Smooth muscle cell (in vitro differentiated cells): ENCODE results near the gene RPS16. TPM values are rescaled to one million over a fixed set of nuclear protein-coding genes. Genes with fewer than 3 reads are reported as not detected.

Source experiments
- DNase-seq: peaks from one replicate; lab custom pipeline; 2025; ENCODE audit not compliant: unreplicated experiment; lab: John Stamatoyannopoulos, UW
- H2AFZ ChIP-seq: fragments of 200-600 bp; sonication (generic); 2 replicates; pipeline ENCODE4 v1.6.0; 2016; ENCODE audit warnings: antibody characterized with exemption, low read depth, mild to moderate bottlenecking
- H3F3A ChIP-seq: fragments of 200-600 bp; sonication (generic); 2 replicates; pipeline ENCODE4 v1.6.0; 2017; ENCODE audit warnings: antibody characterized with exemption, low read depth
- H3K27ac ChIP-seq: fragments of 200-600 bp; sonication (generic); 2 replicates; pipeline ENCODE4 v1.5.1; 2016; ENCODE audit warnings: low read depth, mild to moderate bottlenecking
- H3K27me3 ChIP-seq: fragments of 200-600 bp; sonication (generic); 2 replicates; pipeline ENCODE4 v1.6.1; 2016; ENCODE audit warnings: low read depth, mild to moderate bottlenecking
- H3K36me3 ChIP-seq: fragments of 200-600 bp; sonication (generic); 2 replicates; pipeline ENCODE4 v1.5.1; 2016; ENCODE audit warnings: low read depth
- H3K4me1 ChIP-seq: fragments of 200-600 bp; sonication (generic); 2 replicates; pipeline ENCODE4 v1.5.1; 2016; ENCODE audit warnings: low read depth
- H3K4me2 ChIP-seq: fragments of 200-600 bp; sonication (generic); 2 replicates; pipeline ENCODE4 v1.6.0; 2016; ENCODE audit warnings: mild to moderate bottlenecking
- H3K4me3 ChIP-seq: fragments of 200-600 bp; sonication (generic); 2 replicates; pipeline ENCODE4 v1.5.1; 2016; ENCODE audit warnings: mild to moderate bottlenecking
- H3K79me2 ChIP-seq: fragments of 200-600 bp; sonication (generic); 2 replicates; pipeline ENCODE4 v1.6.0; 2016; ENCODE audit warnings: low read depth, mild to moderate bottlenecking
- H3K9ac ChIP-seq: fragments of 200-600 bp; sonication (generic); 2 replicates; pipeline ENCODE4 v1.6.0; 2016; ENCODE audit warnings: low read depth
- H3K9me3 ChIP-seq: fragments of 200-600 bp; sonication (generic); replicated peaks from 2 replicates; pipeline ENCODE4 v1.5.1; 2016; ENCODE audit warnings: low read depth
- H4K20me1 ChIP-seq: fragments of 200-600 bp; sonication (generic); 2 replicates; pipeline ENCODE4 v1.6.0; 2016; ENCODE audit warnings: low read depth
- CTCF ChIP-seq: fragments of 200-600 bp; sonication (generic); IDR thresholded peaks from 2 replicates; pipeline ENCODE4 v1.5.1; 2017; ENCODE audit warnings: borderline replicate concordance, mild to moderate bottlenecking, antibody characterized with exemption; ENCODE audit not compliant: insufficient read depth, poor library complexity, severe bottlenecking
- WGBS: methylation state at CpG from one replicate; pipeline ENCODE4 v1.1.7; 2016; ENCODE audit warnings: low lambda C conversion rate; 5-methylcytosine and 5-hydroxymethylcytosine counted together
- polyA plus RNA-seq: library from polyadenylated mRNA; unstranded; fragments of >200 nt; fragmentation: Nextera tagmentation; extraction: Ambion mirVana; gene quantifications from 2 replicates; pipeline ENCODE4 v1.2.1, GENCODE V29; 2016
- total RNA-seq: library from RNA; depleted of rRNA; stranded (reverse); fragments of >200 nt; gene quantifications from 2 replicates; pipeline ENCODE4 v1.2.3, GENCODE V29; 2014

The RPS16 gene
- total and polyA plus RNA-seq, 2 experiments from 2014 or later, result 97.1 to 539 TPM

- no peak overlapping the region for H2AFZ ChIP-seq
- H3K4me2 ChIP-seq, result peak overlapping the region; percentile 9
- H3K4me3 ChIP-seq, result no peak overlapping the region
- H3K27me3 ChIP-seq, result no peaks in the 10 kb centered on the region
- peaks cover 15% of the 10 kb centered on the region for H3K79me2 ChIP-seq
- H4K20me1 ChIP-seq, result no peaks in the 10 kb centered on the region
- peaks cover 8% of the 10 kb centered on the region for H3K4me1 ChIP-seq
- H3K9me3 ChIP-seq, result no peaks in the 10 kb centered on the region
- H3F3A ChIP-seq, result peaks cover 20% of the 10 kb centered on the region
- H3K27ac ChIP-seq, result peak overlapping the region; percentile 89
- no peaks in the 10 kb centered on the region for H3K36me3 ChIP-seq
- TF ChIP-seq CTCF, result peak; percentile 92
- peak; percentile 53 for DNase-seq
- 46% methylated on average over 17 of the region's 17 CpGs for WGBS
- H3K9ac ChIP-seq, result peak overlapping the region; percentile 63
Measured at GRCh38 chr19:39397360-39398296, 38.1 kb downstream of the RPS16 start.

- no peak for TF ChIP-seq CTCF
- no peaks in the 10 kb centered on the region for H3K9me3 ChIP-seq
- under 1% methylated on average over 59 of the region's 60 CpGs for WGBS
- H4K20me1 ChIP-seq, result no peaks in the 10 kb centered on the region
- H3K27me3 ChIP-seq, result no peaks in the 10 kb centered on the region
- peak within 1 kb of the TSS; percentile 80 for H3K4me3 ChIP-seq
- DNase-seq, result peak; percentile 74
- peak within 1 kb of the TSS; percentile 95 for H3K9ac ChIP-seq
- peaks cover 13% of the 10 kb centered on the region for H3F3A ChIP-seq
- peak within 1 kb of the TSS; percentile 92 for H3K4me2 ChIP-seq
- no peak within 1 kb of the TSS for H2AFZ ChIP-seq
- peaks cover 13% of the 10 kb centered on the region for H3K4me1 ChIP-seq
- peak within 1 kb of the TSS; percentile 93 for H3K27ac ChIP-seq
- peaks cover 3% of the 10 kb centered on the region for H3K36me3 ChIP-seq
- peaks cover 35% of the 10 kb centered on the region for H3K79me2 ChIP-seq
Measured at GRCh38 chr19:39390751-39391437, 44.9 kb downstream of the RPS16 start, which contains the start of the genes MED29 and PAF1. Gene MED29, plus strand, starts transcription at chr19:39391378. Its CDS starts 45 bp downstream, at chr19:39391423. Gene PAF1, minus strand, starts transcription at chr19:39391106. Its CDS starts 242 bp downstream, at chr19:39390864.

- peak overlapping the region; percentile 95 for H3K9ac ChIP-seq
- H3K4me1 ChIP-seq, result peaks cover 13% of the 10 kb centered on the region
- 2% methylated on average over 10 of the region's 10 CpGs for WGBS
- TF ChIP-seq CTCF, result no peak
- H3K4me3 ChIP-seq, result peak overlapping the region; percentile 80
- H3K4me2 ChIP-seq, result peak overlapping the region; percentile 85
- H2AFZ ChIP-seq, result no peak overlapping the region
- DNase-seq, result no peak
- peak overlapping the region; percentile 93 for H3K27ac ChIP-seq
- H4K20me1 ChIP-seq, result no peaks in the 10 kb centered on the region
- no peaks in the 10 kb centered on the region for H3K27me3 ChIP-seq
- peaks cover 13% of the 10 kb centered on the region for H3F3A ChIP-seq
- peaks cover 3% of the 10 kb centered on the region for H3K36me3 ChIP-seq
- H3K79me2 ChIP-seq, result peaks cover 35% of the 10 kb centered on the region
- H3K9me3 ChIP-seq, result no peaks in the 10 kb centered on the region
Measured at GRCh38 chr19:39390451-39390750, 45.3 kb downstream of the RPS16 start.
